ENCODE results near the gene TBATA.

Gene TBATA

DNA sequence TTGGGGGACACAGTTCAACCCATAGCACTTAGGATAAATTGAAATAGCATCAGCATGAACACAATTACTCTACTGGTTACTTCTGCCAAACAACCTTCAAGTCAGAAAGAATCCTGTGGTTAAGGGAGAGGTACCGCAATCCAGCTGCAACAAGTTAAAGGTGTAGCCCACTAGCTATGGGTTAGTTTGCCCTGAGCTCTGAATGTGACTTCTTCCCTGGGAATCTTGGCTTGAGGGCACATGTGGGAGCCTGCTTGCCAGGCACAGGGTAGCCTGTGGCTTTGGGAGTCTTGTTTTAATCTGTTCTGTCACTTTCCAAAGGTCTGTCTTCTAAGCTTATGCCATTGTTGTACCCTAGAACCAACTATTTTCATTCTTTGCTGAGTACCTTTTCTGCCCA, 21.7 kb upstream of the TBATA start:
- DNase-seq: no peak

DNA sequence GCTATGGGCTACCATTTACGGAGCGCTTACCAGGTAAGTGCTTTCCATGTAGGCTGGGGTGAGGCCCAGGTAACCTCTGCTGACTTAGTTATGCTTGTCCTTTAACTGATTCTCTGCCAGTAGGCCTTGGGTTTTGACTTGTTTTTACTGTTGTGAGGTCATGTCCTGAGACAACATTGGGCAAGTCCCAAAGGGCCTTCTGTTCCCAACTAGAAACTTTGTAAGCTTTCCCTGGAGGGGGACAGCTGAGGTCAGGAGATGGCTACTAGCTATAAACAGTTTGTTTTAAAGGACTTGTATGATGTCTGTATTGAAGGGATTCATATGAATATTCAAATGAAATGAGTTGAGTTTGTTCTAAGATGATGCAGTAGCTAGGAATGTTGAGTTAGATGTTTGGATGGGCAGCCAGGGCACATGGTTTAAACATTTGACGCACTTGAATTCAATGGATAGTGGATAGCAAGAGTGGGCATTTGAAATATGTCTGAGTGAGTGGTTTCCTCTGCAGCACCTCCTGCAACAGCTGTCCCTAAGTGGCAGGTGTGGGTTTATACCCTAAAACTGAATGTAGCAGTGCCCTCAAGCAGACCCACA, 20.5 kb upstream of the TBATA start:
- DNase-seq: no peak

DNA sequence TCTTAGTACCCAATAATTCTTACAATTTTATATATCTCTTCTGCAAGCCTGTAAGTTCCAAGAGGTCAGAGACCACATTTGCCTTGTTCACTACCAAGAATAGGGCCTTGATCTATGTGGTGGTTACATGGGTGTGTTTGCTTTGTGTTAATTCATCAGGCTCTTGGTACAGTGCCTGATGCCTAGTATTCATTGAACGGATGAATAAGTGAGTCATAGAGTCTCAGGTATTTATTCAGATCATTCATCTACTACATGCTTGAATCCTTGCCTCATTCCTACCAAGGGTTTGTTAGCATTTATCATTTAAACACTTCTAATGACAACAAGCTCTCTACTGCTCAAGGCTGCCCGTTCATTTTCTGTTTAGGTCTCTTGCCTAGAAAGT, 19.2 kb upstream of the TBATA start:
- no peak for DNase-seq

DNA sequence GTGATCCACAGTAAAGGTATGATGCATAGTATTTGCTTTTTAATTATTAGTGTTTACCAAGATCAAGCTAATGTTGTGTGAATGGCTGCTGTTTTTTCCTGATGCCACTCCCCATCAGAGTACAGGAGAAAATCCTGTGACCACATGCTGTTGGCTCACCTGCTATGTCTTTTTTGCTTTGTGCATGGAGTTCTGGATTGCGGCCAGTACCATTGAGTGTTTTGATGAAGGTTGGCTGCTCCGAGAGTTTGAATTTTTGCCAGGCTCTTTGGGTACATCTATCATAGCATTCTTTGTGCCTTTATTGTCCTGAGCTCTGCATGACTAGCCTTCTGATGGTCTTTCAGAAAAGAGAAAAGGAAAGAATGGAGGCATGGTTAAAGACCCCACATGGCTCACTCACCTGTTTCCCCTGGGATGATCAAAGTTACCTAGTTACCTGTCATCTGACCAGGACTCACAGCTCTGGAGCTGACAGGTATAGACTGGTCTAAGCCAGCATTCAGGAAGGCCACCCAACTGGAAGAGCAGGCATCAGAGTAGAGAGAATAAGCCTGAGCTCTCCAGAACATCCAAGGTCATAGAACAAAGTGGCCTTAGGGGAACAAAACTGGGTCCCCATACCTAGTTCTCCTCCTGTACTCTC, 18.7 kb upstream of the TBATA start:
- DNase-seq: no peak

DNA sequence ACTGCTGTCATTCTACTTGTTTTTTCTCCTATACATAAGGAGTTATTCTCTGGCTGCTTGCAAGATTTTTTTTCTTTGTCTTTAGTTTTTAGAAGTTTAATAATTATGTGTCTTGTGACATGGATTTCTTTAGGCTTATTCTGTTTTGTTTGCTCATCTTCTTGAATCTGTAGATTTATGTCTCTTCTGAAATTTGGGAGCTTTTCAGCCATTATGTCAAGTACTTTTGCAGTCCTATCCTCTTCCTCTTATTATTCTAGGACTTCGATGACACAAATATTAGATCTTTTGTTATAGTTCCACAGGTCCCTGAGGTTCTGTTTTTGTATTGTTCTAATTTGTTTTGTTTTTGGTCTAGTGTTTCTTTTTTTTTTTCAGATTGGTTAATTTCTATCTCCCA, 16.7 kb upstream of the TBATA start:
- no peak for DNase-seq

DNA sequence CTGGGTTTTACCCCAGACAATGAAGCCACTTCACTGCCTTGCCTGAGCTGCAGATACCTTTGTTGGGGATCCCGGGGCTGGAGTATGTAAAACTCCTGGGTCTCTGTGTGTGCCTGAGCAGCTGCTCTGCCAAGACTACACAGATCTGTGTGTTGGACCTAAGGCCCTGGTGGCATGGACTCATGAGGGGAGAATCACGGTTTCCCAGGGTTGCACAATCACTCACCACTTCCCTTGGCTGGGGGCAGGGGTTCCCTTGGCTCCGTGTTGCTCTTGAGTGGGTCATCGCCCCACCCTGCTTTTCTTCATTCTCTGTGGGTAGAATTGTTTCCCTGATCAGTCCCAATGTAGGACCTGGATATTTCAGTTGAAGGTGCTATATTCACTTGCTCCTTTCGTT, 13.9 kb upstream of the TBATA start:
- DNase-seq: no peak

DNA sequence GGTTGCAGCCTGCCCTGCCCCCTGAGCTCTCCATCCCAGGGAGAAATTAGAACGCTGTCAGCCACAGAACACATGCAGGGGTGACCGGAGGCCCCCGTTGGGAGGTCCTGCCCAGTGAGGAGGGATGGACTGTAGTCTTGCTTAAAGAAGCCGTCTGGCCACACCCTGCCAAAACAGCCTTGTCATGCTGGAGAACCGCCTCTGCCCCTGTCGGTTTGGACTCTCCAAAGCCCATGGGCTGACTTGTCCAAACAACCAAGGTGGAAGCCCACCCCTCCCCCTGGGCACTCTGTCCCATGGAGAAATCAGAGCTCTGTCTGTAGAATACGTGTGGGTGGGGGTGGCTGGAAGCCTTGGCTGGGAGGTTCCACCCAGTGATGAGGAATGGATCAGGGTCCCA, 12.7 kb upstream of the TBATA start:
- DNase-seq: no peak

DNA sequence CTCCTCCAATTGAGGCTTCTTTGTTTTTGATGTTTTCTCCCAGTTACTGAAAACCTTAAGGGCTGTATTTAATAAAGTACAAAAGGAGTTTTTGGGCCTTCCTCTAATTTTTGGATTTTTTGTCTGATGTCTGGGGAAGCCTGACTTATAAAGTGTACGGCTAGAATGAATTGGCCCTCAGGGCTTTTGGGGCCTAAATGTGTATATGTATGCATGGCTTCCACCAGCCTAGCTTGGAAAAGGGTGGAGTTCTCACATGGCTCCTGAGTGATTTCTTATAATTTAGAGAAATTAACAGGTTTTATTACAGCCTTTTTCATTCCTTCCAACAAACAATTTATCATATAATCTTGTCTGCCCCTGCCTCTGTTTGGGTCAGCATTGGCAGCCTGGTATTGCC, 10.4 kb upstream of the TBATA start:
- no peak for DNase-seq

DNA sequence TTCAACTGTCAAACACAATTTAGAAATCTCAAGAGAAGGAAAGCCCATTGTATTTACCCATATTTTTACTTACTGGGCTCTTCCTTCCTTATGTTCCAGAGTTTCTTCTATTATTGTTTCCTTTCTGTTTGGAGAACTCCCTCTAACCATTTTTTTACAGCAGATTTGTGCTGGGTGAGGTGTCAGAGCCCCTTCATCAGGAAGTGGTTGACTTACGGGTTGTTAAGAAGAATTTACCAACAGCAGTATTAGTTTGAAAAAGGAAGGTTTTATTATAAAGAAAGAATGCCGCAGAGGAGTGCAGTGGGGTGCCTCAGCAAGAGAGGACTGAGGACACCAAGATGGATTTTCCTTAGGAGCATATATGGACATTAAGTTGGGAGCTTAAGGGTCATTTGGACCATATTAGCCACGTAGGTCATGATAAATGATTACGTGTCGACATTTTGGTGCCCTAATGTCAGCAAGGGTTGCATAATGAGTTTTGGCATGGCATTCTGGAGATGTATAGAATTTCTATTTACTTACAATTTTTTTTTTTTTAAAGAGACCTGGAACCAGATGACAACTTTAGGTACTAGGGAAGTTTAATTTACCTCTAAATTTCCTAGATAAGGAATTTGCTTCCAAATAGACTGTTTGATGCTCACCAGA, 6.3 kb upstream of the TBATA start:
- no peak for DNase-seq

DNA sequence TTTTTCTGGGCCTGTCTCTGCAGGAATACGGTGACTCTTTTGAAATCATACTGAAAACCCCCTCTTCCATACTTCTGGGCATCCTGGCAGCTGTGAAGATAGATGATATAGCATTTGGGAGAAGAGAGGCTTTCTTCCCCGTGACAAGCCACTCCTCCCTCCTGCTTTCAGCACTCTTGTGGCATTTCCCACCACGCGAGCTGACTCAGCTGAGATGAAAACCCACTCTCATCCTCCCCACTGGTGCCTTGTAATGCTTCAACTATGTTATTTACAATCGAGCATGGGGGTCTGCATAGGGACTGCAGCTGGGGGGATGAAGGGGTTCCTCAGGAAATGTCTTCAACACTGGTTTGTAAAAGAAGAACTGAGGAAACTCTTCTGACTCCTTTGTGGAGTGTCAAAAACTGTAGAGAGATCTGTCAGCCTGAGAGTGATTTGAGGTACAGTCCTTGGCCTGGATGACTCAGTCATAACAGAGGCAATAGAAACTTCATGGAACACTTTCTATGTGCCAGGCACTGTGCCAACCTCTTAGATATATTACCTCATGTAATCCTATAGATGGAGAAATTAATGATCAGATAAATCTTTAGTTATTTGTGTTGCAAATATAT, 1.7 kb upstream of the TBATA start:
- DNase-seq: no peak

DNA sequence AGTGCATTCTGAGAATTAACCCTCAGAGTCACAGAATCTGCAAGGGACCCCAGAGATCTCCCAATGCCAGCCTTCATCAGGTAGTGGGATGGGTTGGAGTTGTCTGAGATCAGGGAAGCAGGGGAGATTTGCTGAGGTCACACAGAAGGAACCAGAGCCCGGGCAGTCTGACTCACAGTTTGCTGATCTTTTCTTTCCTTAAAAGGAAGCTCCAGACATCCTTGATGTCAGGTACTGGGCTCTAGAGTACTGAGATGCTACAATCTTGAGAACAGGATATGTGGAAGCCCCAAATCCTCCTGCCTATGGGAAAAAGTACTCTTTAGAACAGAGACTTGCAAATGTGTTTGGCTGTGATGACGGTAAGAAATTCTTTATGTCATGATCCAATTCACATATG, 706 bp downstream of the TBATA start:
- DNase-seq: no peak

DNA sequence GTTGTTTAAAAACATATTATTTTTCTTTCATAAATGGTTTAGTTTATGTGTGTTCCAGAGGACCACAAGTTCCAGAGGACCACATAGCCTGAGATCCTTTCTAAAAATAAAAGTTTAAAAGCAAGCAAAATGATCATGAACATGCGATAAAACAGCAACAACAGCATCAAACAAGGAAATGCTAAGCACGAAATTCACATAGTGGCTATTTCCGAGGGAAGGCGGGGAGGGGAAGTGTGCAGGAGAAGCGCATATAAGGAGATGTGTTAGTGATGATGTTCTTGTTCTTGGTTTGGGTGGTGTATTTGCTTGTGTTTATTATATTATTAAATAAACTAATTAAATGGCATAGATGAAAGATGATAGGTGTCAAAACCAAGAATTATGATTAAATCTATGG, 1.2 kb downstream of the TBATA start:
- DNase-seq: no peak

DNA sequence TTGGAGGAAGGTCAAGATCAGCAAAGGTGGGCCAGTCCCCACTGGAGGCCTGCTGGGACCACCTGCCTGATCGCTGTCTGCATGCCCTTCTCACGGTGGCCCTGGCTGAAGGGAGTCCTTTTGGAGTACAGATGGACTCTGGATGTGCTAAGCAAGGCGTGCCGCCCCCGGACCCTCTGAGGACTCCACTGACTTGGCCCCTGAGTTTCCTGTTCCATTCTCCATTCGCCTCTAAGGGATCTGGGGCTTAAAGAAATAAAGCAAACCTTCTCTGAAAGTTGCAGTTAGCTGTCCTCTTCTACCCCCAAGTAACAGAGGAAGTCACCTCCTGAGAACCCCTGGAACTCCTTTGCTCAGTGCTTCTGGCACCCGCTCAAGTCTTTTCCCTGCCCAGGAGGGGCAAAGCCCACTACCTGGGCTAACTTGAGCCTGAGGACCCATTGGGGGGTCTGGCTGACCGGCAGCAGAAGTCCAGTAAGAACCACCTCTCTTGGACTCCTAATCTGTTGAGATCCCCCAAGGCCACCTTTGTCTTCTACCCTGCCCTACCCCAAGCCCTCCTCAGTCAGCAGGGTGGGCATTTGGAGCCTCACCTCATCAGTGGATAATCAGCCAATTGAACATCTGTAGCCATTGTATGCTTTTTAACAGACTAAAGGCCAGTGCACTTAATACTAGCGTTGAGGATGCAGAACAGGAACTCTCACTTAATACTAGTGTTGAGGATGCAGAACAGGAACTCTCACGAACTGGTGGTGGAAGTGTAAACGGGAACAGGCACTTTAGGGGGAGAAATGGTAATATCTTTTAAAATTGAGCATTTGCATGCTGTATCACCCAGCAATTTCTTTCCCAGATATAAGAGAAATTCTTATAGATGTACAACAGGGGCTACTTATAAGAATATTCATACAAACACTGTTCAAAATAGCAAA, 2.2 kb downstream of the TBATA start:
- DNase-seq: no peak

DNA sequence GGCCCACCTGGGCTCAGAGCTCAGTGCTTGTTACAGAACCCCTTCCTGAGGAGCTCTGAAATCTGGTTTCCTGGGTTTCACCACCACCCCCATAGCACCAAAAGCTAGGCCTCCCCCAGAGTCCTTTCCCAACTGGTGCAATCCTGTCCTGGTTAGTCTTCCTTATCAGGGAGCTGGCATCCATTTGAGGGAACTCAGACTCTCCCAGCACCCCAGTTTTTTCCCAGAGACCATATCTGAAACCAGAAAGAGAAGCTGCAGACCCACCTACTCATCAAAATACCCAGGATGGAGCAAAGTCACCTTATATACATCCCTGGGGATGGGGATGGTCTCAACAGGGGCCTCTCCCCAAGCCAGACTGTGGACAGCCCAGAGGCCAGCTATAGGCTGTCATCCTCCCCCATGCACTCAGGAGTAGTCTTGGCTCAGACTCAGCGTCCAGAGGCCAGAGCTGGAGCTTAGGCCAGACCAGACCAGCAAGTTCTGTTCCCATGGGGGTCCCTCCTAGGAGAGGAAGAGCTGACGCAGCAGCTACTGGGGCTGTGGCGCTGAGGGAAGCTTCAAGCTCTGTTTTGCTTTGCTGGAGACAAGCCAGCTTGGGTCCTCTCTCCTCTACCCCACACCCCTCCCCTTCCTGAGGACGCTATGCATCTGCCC, 3.0 kb downstream of the TBATA start:
- DNase-seq: no peak

DNA sequence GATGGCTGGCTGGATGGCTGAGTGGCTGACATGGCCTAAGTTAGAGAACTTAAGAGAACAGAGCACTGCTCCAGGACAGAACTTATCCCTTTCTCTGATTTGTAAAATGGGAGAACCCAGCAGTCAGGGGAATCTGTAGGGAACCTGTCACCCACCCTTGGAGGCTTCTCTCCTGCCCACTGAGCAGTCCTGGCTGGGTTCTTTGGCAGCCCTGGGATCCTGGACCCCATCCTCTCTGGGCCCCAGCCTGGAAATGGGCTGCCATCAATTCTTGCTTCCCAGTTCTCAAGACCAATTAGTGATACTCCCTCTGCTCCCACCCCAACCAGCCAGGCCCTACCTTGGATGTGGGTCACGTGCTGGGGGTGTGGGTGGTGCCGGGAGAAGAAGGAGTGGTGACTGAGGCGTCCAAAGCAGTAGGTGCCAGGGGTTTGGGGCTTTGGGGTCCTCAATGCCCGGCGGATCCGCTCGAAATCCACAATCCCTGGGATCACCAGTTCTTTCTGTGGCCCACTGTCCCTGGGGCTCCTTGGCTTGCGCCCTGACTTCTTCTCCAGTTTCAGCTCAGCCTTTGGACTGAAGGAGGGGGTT, 3.6 kb downstream of the TBATA start:
- DNase-seq: no peak

DNA sequence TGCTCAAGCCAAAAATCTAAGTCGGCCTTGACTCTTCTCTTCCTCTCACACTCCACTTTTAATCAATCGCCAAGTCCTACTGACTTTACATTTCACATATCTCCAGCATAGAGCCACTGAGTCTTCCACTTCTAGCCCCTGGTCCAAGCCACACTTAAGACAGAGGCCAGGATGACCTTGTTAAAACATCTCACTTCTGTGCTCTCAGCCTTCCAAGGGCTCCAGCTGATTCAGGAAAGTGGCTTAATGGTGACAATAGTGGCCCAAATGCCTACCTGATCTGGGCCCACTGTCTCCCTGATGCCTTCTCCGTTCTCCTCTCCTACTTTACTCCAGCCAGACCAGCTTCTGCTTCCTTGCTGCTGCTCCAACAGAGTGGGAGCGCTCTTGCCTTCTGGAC, 4.4 kb downstream of the TBATA start:
- DNase-seq: no peak

DNA sequence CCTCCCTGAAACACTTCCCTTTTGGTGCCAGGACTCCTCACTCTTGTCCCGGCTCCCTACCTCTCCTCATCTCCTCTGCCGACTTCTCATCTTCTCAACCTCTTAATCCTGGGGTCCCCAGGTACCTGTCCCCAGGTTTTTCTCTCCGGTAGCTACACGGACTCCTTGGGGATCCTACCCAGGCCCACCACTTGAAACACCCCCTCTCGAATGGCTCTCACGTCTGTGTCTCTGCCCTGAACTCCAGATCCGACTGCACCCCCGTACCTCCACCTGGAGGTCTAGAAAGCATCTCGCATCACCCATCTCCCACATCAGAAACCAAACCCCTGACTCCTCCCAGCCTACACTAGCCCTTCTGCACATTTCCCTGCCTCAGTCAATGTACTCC, 4.8 kb downstream of the TBATA start:
- DNase-seq: no peak

DNA sequence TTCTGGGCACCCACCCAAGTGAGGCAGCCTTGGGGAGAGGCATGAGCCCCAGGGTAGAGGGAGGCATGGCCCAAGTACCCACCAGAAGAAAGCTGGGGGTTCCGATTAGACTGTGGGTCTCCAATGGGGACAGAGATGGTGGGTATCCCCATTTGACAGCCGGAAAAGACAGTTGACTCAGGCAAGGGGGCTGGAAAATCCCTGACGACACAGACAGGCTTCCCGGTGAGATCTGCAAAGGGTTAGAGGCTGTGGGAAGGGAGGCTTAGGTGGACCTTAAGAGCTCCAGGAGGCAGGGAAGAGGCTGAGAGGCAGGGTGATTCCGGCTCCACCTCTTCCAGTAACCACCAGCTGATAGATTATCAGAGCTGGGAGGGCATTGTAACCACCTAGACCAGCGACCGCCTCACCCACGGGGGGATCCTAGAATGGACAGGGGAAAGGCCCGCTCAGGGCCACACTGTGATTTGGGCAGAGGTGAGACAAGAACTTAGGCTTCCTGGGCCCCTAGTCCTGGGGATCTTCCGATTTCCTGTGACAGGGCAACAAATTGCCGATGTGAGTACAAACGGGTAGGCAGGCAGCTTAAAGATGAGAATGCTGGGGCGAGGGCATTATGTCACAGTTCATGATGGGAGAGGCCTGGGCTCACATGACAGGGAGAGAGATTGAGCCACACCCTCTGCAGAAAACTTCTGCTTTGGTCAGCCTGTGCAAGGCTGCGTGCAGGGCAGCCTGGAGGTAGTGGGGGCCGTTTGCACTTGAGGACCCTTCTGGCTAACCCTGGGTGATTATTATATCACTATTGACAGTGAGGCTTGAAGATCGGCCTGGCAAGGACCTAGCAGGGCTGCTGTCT, 5.4 kb downstream of the TBATA start:
- DNase-seq: no peak

DNA sequence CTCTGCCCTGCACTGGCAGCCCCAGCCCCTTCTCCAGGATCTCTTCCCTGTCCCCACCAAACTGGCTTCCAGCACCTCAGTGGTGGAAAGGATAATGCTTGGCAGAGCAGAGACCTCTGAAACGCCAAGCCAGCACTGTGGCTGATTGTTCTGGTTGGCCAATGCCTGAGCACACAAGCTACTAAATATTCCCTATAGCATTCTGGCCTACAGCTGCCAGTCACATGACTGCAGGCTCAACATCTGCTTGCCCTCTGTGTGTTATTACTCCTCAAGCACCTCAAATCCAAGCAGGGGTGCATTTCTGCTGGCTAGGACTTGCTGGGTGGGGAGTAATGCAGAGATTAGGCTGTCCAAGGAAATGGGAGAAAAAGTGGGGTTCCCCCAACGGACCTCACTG, 6.1 kb downstream of the TBATA start:
- DNase-seq: no peak

DNA sequence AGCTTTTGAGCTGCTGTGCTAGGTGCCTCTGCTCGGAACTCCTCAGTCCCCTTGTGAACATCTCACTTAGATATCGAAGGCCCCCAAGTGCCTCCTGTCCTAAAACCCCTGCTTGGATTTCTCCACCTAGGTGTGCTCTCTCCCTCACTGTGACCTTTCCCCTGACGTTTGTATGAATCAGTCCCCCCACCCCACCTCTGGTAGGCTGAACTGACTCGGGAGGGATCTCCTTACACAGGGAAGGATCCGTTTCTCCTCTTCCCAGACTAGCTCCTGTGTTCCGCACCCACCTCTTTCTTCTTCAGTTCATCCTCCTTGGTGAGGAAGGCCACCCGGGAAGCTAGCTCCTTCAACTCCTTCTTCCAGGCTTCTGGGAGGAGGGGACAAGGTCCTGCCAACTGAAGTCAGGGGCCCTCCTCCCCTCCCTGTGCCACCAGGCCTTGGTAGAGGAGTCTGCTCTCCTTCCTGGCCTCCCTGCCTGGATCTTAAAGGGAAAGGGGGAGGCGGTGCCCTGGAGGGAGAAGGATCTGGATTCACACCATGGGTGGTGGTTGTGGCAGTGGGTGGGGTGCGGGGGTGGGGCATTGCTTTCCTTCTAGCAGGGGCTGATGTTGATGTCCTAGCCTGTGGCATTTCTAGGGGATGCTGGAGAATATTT, 6.8 kb downstream of the TBATA start:
- DNase-seq: no peak

Data from activated CD4-positive, alpha-beta T cell treated with anti-CD3 and anti-CD28 coated beads for 1 hour (primary cell).